CD4-positive, alpha-beta T cell (primary cell): Measurements from ENCODE around the gene HCAR2. TPM values are rescaled to one million over a fixed set of nuclear protein-coding genes. Genes with fewer than 3 reads are reported as not detected.
A peak's percentile ranks its signal among the peaks of the same experiment; 100 is the strongest.
"Not testable (repeated sequence)": the region's sequence is repeated elsewhere in the genome, so short reads cannot be mapped to it uniquely, and the experiment has no call there.

Experiments
- ATAC-seq: fragments of 200-7000 bp; cut with Tn5 transposase; one replicate; pipeline ENCODE4 v1.10.0; 2022; ENCODE audit warnings: mild to moderate bottlenecking; ENCODE audit not compliant: poor library complexity
- CTCF ChIA-PET: fragments of 350-600 bp; sonication (Branson Sonifier 250); formaldehyde crosslinking; loops from one replicate; lab custom pipeline; 2021; ENCODE audit warnings: antibody characterized with exemption, inconsistent platforms; lab: Charles Lee
- POLR2A ChIA-PET: fragments of 350-600 bp; sonication (Branson Sonifier 250); formaldehyde crosslinking; loops from one replicate; lab custom pipeline; 2021; ENCODE audit warnings: antibody characterized with exemption, inconsistent platforms; lab: Charles Lee
- DNase-seq, 14 experiments: peaks; one replicate each; pipeline ENCODE4 v3.0.0-alpha.2; 2013 to 2020; ENCODE audit warnings: mixed read lengths in 2 of 14
- H3K27ac ChIP-seq, 2 donors: one replicate each; pipeline versions ENCODE4 v1.5.1 to v1.7.0; 2013; ENCODE audit warnings: low read length in 2 of 2, low read depth in 1 of 2, mild to moderate bottlenecking in 1 of 2
- H3K27me3 ChIP-seq, 2 experiments: 1 replicate in 1 of 2; 2 replicates in 1 of 2; pipeline versions ENCODE4 v1.6.1 to v1.7.0; 2013; ENCODE audit warnings: low read length in 2 of 2, control low read depth in 1 of 2, mild to moderate bottlenecking in 1 of 2, moderate library complexity in 1 of 2; ENCODE audit not compliant: insufficient read depth in 2 of 2, control insufficient read depth in 1 of 2
- H3K36me3 ChIP-seq: one replicate; pipeline ENCODE4 v1.6.1; 2013; ENCODE audit warnings: low read length, control low read depth; ENCODE audit not compliant: insufficient read depth
- H3K4me1 ChIP-seq: one replicate; pipeline ENCODE4 v1.6.1; 2013; ENCODE audit warnings: low read length, control low read depth; ENCODE audit not compliant: insufficient read depth
- H3K4me3 ChIP-seq: one replicate; pipeline ENCODE4 v1.5.1; 2013; ENCODE audit warnings: mild to moderate bottlenecking, low read length, moderate library complexity
- H3K9me3 ChIP-seq, 2 experiments: 1 replicate in 1 of 2; 2 replicates in 1 of 2; pipeline versions ENCODE4 v1.6.1 to v1.7.0; 2013; ENCODE audit warnings: low read length in 2 of 2, mild to moderate bottlenecking in 2 of 2, control low read depth in 1 of 2, moderate library complexity in 1 of 2; ENCODE audit not compliant: control insufficient read depth in 1 of 2, insufficient read depth in 1 of 2
- H3K27ac Mint-ChIP-seq: one replicate; pipeline ENCODE4 v1.8.0; 2020; ENCODE audit warnings: mixed read lengths
- H3K27me3 Mint-ChIP-seq: one replicate; pipeline ENCODE4 v1.8.0; 2021; ENCODE audit warnings: mixed read lengths
- H3K36me3 Mint-ChIP-seq: one replicate; pipeline ENCODE4 v1.8.0; 2021; ENCODE audit warnings: low read depth, mixed read lengths
- H3K4me1 Mint-ChIP-seq: one replicate; pipeline ENCODE4 v1.8.0; 2021; ENCODE audit warnings: low read depth, mixed read lengths
- H3K4me3 Mint-ChIP-seq: one replicate; pipeline ENCODE4 v1.8.0; 2020; ENCODE audit warnings: mild to moderate bottlenecking, mixed read lengths
- H3K9me3 Mint-ChIP-seq: one replicate; pipeline ENCODE4 v1.8.0; 2020; ENCODE audit warnings: mixed read lengths
- intact Hi-C, 2 experiments: fragments of 100-400 bp; cut with DNase I in 1 of 2; cut with micrococcal nuclease in 1 of 2; formaldehyde crosslinking; loops; one replicate each; pipeline versions ENCODE4 v1.15.1 to v1.9.0; 2023 to 2025; cut with DNase I, micrococcal nuclease
- total RNA-seq, 174 experiments: library from RNA in 2 of 174; stranded (reverse) in 2 of 174; gene quantifications; one replicate each; pipeline ENCODE4 v1.2.3 and lab custom pipeline; 2021 to 2026
- TF ChIP-seq, protein P1 (sequence below): fragments of 200-600 bp; IDR thresholded peaks from one replicate; pipeline ENCODE4 v1.8.0; 2022; ENCODE audit warnings: antibody characterized with exemption, mild to moderate bottlenecking

Gene HCAR2
- total RNA-seq, 2 experiments from 2014 or later: 0.19 to 0.39 TPM

- Histone ChIP-seq H3K27ac (no peak overlapping the region), H3K9me3 (no peaks in the 10 kb centered on the region), H3K27me3 (no peaks in the 10 kb centered on the region), H3K36me3 (no peaks in the 10 kb centered on the region), H3K4me1 (no peaks in the 10 kb centered on the region), H3K4me3 (no peak overlapping the region)
- ChIA-PET CTCF (interaction anchor here (0.5 kb wide), 1 partner anchor 258 kb away, joined by 3 read pairs; no protein-coding TSS in a partner anchor), POLR2A (no interaction called here)
- no peak for ATAC-seq
- intact Hi-C loops: no loop called here
- H3K27me3 Mint-ChIP-seq: no peaks in the 10 kb centered on the region
- H3K4me1 Mint-ChIP-seq: no peaks in the 10 kb centered on the region
- H3K4me3 Mint-ChIP-seq: no peak overlapping the region
- H3K27ac Mint-ChIP-seq: no peak overlapping the region
- H3K9me3 Mint-ChIP-seq: no peaks in the 10 kb centered on the region
- no peak for DNase-seq
- TF ChIP-seq, protein P1, sequence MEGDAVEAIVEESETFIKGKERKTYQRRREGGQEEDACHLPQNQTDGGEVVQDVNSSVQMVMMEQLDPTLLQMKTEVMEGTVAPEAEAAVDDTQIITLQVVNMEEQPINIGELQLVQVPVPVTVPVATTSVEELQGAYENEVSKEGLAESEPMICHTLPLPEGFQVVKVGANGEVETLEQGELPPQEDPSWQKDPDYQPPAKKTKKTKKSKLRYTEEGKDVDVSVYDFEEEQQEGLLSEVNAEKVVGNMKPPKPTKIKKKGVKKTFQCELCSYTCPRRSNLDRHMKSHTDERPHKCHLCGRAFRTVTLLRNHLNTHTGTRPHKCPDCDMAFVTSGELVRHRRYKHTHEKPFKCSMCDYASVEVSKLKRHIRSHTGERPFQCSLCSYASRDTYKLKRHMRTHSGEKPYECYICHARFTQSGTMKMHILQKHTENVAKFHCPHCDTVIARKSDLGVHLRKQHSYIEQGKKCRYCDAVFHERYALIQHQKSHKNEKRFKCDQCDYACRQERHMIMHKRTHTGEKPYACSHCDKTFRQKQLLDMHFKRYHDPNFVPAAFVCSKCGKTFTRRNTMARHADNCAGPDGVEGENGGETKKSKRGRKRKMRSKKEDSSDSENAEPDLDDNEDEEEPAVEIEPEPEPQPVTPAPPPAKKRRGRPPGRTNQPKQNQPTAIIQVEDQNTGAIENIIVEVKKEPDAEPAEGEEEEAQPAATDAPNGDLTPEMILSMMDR: no peak
- no peaks in the 10 kb centered on the region for H3K36me3 Mint-ChIP-seq
These were observed 41.9 kb downstream of the HCAR2 start for GRCh38 chr12:122661246-122661645.

DNA sequence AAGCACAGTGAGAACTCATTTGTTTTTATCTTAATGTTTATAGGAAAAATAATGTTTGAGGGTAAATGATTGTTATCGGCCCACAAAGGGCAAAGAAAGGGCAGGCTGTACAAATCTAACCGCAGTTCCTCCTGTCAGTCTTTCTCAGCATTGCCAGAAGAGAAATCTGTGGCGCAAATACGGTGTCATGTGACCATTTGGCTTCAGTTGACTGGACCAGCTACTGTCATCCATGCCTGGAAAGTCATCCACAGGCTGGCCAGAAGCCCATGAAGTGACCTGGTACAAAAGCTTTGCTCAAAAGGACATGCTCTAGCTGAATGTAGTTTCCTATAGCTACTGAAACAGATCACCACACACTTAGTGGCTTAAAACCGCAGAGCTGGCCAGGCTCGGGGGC lies 43.6 kb downstream of the HCAR2 start:
- no peaks in the 10 kb centered on the region for H3K4me1 ChIP-seq
- CTCF ChIA-PET: no interaction called here
- no peak overlapping the region for H3K27ac ChIP-seq
- Mint-ChIP-seq H3K36me3 (no peaks in the 10 kb centered on the region), H3K27ac (no peak overlapping the region), H3K27me3 (no peaks in the 10 kb centered on the region), H3K4me1 (no peaks in the 10 kb centered on the region), H3K9me3 (no peaks in the 10 kb centered on the region), H3K4me3 (no peak overlapping the region)
- no peak overlapping the region for H3K4me3 ChIP-seq
- H3K36me3 ChIP-seq: no peaks in the 10 kb centered on the region
- H3K27me3 ChIP-seq: no peaks in the 10 kb centered on the region
- ATAC-seq (no peak), DNase-seq (peak in 1 of 14 experiments; percentile 28)
- intact Hi-C loops: no loop called here
- no peaks in the 10 kb centered on the region for H3K9me3 ChIP-seq
- POLR2A ChIA-PET: no interaction called here
- TF ChIP-seq, protein P1: no peak

- Histone ChIP-seq H3K4me3 (no peak overlapping the region), H3K27ac (no peak overlapping the region), H3K27me3 (no peaks in the 10 kb centered on the region), H3K9me3 (no peaks in the 10 kb centered on the region), H3K36me3 (no peaks in the 10 kb centered on the region), H3K4me1 (no peaks in the 10 kb centered on the region)
- ChIA-PET CTCF (interaction anchor here (0.6 kb wide), 1 partner anchor 631 kb away, joined by 4 read pairs; no protein-coding TSS in a partner anchor), POLR2A (no interaction called here)
- Mint-ChIP-seq H3K9me3 (no peaks in the 10 kb centered on the region), H3K27me3 (no peaks in the 10 kb centered on the region), H3K27ac (no peak overlapping the region), H3K4me1 (no peaks in the 10 kb centered on the region), H3K4me3 (no peak overlapping the region), H3K36me3 (no peaks in the 10 kb centered on the region)
- no peak for DNase-seq
- TF ChIP-seq, protein P1: no peak
- no peak for ATAC-seq
- intact Hi-C loops: no loop called here
These were observed 46.9 kb downstream of the HCAR2 start for GRCh38 chr12:122656298-122656697.

- H3K4me1 ChIP-seq, H3K9me3 ChIP-seq, H3K27ac Mint-ChIP-seq, H3K27me3 ChIP-seq, intact Hi-C loops, H3K9me3 Mint-ChIP-seq, H3K4me1 Mint-ChIP-seq, H3K4me3 Mint-ChIP-seq, CTCF ChIA-PET, H3K36me3 Mint-ChIP-seq, H3K36me3 ChIP-seq, H3K27ac ChIP-seq, H3K4me3 ChIP-seq, ATAC-seq, POLR2A ChIA-PET, H3K27me3 Mint-ChIP-seq, DNase-seq: not testable (repeated sequence)
These were observed 49.9 kb downstream of the HCAR2 start for GRCh38 chr12:122653291-122653690.
